HG03378 (cell line): ENCODE results near the gene USP32.
A peak's percentile ranks its signal among the peaks of the same experiment; 100 is the strongest.

Experiments
- ATAC-seq: cut with Tn5 transposase; IDR thresholded peaks from one replicate; pipeline ENCODE4 v1.9.1; 2021; ENCODE audit warnings: mild to moderate bottlenecking, moderate library complexity; ENCODE audit not compliant: unreplicated experiment

Gene USP32

GRCh38 chr17:60160829-60161501 is 231.0 kb downstream of the USP32 start:
- no peak for ATAC-seq

GRCh38 chr17:60159479-60159866 is 232.5 kb downstream of the USP32 start:
- ATAC-seq: no peak

GRCh38 chr17:60158751-60159478 is 233.0 kb downstream of the USP32 start:
- no peak for ATAC-seq

- no peak for ATAC-seq
Observed at GRCh38 chr17:60157487-60158040, 234.4 kb downstream of the USP32 start.

GRCh38 chr17:60156746-60157145 is 235.2 kb downstream of the USP32 start:
- ATAC-seq: no peak

- ATAC-seq: no peak
Observed at GRCh38 chr17:60155815-60156214, 236.1 kb downstream of the USP32 start.

- ATAC-seq: no peak
Observed at GRCh38 chr17:60155427-60155814, 236.5 kb downstream of the USP32 start.

GRCh38 chr17:60154616-60155426 is 237.1 kb downstream of the USP32 start:
- no peak for ATAC-seq

- ATAC-seq: no peak
Observed at GRCh38 chr17:60153606-60154390, 238.1 kb downstream of the USP32 start.

- ATAC-seq: peak; percentile 64
Observed at GRCh38 chr17:60151355-60151754, 240.6 kb downstream of the USP32 start.

GRCh38 chr17:60149691-60150582 is 242.0 kb downstream of the USP32 start, which contains the start of gene CA4:
CA4 (plus strand) TSS chr17:60149973; CDS start chr17:60150035, 62 bp downstream.
- no peak for ATAC-seq

- ATAC-seq: no peak
Observed at GRCh38 chr17:60148373-60148772, 243.6 kb downstream of the USP32 start.

GRCh38 chr17:60147553-60148223 is 244.2 kb downstream of the USP32 start:
- no peak for ATAC-seq

- ATAC-seq: no peak
Observed at GRCh38 chr17:60146206-60146605, 245.7 kb downstream of the USP32 start.

- ATAC-seq: no peak
Observed at GRCh38 chr17:60145006-60145935, 246.7 kb downstream of the USP32 start.

GRCh38 chr17:60142872-60143499 is 248.9 kb downstream of the USP32 start:
- ATAC-seq: peak; percentile 53
